Activated naive CD8-positive, alpha-beta T cell treated with anti-CD3 and anti-CD28 coated beads, Interleukin-2, amount 10 ng/mL, durations not matched to agents 7 days and 5 days (primary cell): ENCODE data around the gene TTN. TPM values are rescaled to one million over a fixed set of nuclear protein-coding genes. Genes with fewer than 3 reads are reported as not detected.

Experiments
- ATAC-seq: fragments of 150-1000 bp; cut with Tn5 transposase; one replicate; pipeline ENCODE4 v1.10.0; 2021; ENCODE audit warnings: low read depth, moderate library complexity
- POLR2A ChIA-PET: fragments of 350-600 bp; sonication (Branson Sonifier 250); formaldehyde crosslinking; loops from one replicate; lab custom pipeline; 2021; ENCODE audit warnings: antibody characterized with exemption; lab: Charles Lee
- DNase-seq: peaks from one replicate; pipeline ENCODE4 v3.0.0; 2021
- H3K27ac Mint-ChIP-seq: one replicate; pipeline ENCODE4 v1.8.0; 2022; ENCODE audit warnings: mild to moderate bottlenecking, mixed read lengths
- H3K27me3 Mint-ChIP-seq: one replicate; pipeline ENCODE4 v1.8.0; 2022; ENCODE audit warnings: mild to moderate bottlenecking, moderate library complexity, mixed read lengths
- H3K36me3 Mint-ChIP-seq: one replicate; pipeline ENCODE4 v1.8.0; 2021; ENCODE audit warnings: mild to moderate bottlenecking, mixed read lengths
- H3K4me1 Mint-ChIP-seq: one replicate; pipeline ENCODE4 v1.8.0; 2021; ENCODE audit warnings: mixed read lengths
- H3K4me3 Mint-ChIP-seq: one replicate; pipeline ENCODE4 v1.8.0; 2022; ENCODE audit warnings: mild to moderate bottlenecking, moderate library complexity, mixed read lengths
- H3K9me3 Mint-ChIP-seq: one replicate; pipeline ENCODE4 v1.8.0; 2021; ENCODE audit warnings: mixed read lengths
- total RNA-seq, 2 experiments: library from RNA; stranded (reverse); gene quantifications; one replicate each; pipeline ENCODE4 v1.2.3, GENCODE V29; 2021

The TTN gene
- total RNA-seq, result 10 to 100 TPM; 11.9 to 13.5 TPM

DNA sequence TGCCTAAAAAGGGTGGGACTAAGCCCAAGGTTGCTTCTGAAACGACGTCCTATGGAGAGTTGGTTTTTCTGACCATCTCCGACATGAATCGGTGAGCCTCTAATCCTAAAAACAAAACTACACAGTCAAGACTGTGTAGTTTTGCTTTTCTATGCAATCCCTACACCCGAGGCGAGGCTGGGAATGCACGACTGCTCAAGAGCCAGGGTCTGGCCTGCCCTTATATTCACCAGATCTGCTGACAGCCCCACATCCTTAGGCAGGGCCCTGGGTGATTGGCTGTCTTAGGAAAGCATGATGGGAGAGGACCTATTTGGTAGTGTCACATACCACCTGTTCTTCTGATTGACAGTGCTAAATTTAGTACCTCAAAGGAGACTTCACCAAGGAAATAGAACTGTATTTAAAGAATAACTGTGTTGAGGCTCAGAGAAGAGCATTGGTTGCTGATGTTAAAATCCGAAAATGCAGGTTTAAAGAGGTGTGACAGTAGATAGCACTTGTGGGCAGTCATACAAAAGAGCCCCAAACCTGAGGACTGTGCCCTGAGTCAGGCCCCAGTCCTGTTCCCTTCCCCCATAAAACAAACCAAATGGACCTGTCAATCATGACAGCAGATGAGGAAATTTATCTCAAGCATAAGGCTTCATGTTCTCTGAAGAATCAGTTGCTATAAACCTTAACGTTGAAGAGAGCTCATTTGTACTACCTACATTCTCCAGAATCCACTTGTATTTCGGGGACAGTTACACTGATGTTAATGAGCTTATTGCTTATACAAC, at the start of gene TTN:
TSS of gene TTN (minus strand) at position 197 of the 782 bp plus-strand sequence. CDS start 2,781 bp downstream, outside the sequence.
- POLR2A ChIA-PET, result no interaction called here
- H3K27ac Mint-ChIP-seq, result no peak within 1 kb of the TSS
- no peak within 1 kb of the TSS for H3K4me3 Mint-ChIP-seq
- H3K36me3 Mint-ChIP-seq, result no peaks in the 10 kb centered on the region
- ATAC-seq (no peak), DNase-seq (no peak)
- no peaks in the 10 kb centered on the region for H3K27me3 Mint-ChIP-seq
- H3K9me3 Mint-ChIP-seq, result no peaks in the 10 kb centered on the region
- H3K4me1 Mint-ChIP-seq, result no peaks in the 10 kb centered on the region

DNA sequence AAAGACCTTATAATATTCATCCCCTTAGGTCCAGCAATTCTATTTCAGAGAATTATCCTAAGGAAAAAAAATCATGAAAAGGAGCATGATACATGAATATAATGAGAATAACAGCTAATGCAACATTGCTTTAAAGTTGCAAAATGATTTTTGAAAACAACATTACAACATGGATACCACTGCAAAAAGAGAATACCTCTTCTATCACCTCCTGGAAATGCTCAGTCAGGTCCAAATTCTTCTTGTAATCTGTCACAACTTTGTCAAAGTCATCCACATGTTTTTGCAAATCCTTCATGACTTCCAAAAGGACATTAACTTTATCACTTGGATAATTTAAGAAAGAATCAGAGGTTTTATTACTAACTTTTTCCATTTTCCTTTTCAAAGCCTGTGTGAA, 47.9 kb upstream of the TTN start:
- peaks cover 4% of the 10 kb centered on the region for H3K36me3 Mint-ChIP-seq
- H3K27ac Mint-ChIP-seq, result no peak overlapping the region
- POLR2A ChIA-PET, result no interaction called here
- no peak overlapping the region for H3K4me3 Mint-ChIP-seq
- DNase-seq (no peak), ATAC-seq (no peak)
- no peaks in the 10 kb centered on the region for H3K4me1 Mint-ChIP-seq
- no peaks in the 10 kb centered on the region for H3K27me3 Mint-ChIP-seq
- no peaks in the 10 kb centered on the region for H3K9me3 Mint-ChIP-seq

DNA sequence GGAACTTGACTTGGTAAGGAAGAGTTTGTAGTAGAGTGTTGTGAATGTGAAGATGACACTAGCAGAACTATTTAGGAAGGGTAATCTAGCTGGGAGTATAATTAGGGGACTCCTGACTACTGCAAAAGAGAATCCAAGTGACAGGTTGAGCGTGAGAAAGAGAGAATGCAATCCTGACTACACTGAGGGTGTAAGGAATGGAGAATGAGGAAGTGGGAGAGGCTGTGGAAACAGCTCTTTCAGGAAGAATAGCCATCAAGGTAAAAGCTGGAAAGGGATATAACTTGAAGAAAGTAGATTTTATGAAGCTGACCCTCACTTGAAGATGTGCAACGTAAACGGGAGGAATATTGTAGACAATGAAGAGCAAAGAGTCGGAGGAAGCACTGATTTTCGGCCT, 41.1 kb upstream of the TTN start:
- ATAC-seq, result no peak
- peaks cover 1% of the 10 kb centered on the region for H3K4me1 Mint-ChIP-seq
- H3K9me3 Mint-ChIP-seq, result no peaks in the 10 kb centered on the region
- H3K27me3 Mint-ChIP-seq, result no peaks in the 10 kb centered on the region
- H3K36me3 Mint-ChIP-seq, result peaks cover 15% of the 10 kb centered on the region
- DNase-seq, result no peak
- no peak overlapping the region for H3K4me3 Mint-ChIP-seq
- H3K27ac Mint-ChIP-seq, result no peak overlapping the region
- POLR2A ChIA-PET, result no interaction called here

DNA sequence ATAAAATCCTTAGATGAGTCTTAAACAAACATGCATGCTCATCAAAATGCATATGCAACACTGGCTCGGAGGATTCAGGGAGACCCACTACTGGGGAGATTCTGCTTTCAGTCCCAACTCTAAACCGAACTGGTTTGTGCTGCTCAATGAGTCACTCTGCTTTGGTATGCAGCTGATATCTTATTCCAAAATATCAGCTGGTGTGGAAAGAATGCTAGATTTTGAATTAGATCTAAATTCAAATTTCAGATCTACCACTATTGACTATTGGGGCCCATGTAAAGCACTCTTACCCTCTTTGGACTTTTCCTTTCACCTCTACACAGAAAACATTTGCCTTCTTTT, 39.2 kb upstream of the TTN start:
- ATAC-seq (no peak), DNase-seq (no peak)
- H3K4me1 Mint-ChIP-seq, result peaks cover 1% of the 10 kb centered on the region
- no peaks in the 10 kb centered on the region for H3K27me3 Mint-ChIP-seq
- H3K4me3 Mint-ChIP-seq, result no peak overlapping the region
- POLR2A ChIA-PET, result no interaction called here
- no peaks in the 10 kb centered on the region for H3K9me3 Mint-ChIP-seq
- H3K27ac Mint-ChIP-seq, result no peak overlapping the region
- peaks cover 15% of the 10 kb centered on the region for H3K36me3 Mint-ChIP-seq

DNA sequence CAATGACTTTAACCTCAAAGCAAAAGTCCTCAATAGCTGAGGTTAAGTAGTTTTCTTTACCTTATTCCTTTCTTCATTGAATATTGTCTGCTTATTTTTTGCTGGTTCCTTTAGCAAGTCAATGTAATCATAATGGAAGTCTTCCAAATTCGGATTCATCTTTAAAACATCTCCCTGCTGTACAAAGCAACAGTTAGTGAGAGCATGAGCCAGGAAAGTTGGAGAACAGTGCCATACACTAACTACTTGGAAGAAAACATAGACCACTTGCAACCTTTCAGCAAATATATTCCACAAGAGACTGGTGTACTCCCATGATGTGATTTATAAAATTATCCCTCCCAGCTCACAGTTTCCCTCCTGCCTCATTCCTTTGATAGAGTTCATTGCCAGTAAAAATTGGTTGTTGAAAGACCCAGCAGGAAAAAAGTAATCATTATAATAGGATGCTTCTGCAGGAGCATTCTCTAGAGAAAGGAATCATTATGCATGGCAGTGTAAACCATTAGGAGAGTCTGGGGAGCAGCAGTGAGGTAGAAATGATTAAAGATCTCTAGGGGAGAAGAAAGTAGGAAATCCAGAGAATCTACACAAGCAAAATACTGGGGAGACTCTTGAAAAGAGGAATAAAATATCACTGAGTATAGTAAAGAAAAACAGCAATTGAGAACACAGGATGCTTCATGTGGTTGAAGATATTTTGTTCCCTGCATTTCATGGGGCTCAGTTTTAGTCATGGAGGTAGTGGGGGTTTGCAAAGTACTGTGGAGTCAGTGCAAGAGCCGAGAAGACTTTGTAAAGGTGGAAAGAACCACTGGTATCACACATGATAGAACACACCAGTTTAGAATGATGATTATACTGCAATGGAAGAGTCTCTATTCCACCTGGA, 38.6 kb upstream of the TTN start:
- Mint-ChIP-seq H3K36me3 (peaks cover 18% of the 10 kb centered on the region), H3K27ac (no peak overlapping the region), H3K9me3 (no peaks in the 10 kb centered on the region), H3K27me3 (no peaks in the 10 kb centered on the region), H3K4me1 (peaks cover 1% of the 10 kb centered on the region), H3K4me3 (no peak overlapping the region)
- POLR2A ChIA-PET, result no interaction called here
- DNase-seq (no peak), ATAC-seq (no peak)

DNA sequence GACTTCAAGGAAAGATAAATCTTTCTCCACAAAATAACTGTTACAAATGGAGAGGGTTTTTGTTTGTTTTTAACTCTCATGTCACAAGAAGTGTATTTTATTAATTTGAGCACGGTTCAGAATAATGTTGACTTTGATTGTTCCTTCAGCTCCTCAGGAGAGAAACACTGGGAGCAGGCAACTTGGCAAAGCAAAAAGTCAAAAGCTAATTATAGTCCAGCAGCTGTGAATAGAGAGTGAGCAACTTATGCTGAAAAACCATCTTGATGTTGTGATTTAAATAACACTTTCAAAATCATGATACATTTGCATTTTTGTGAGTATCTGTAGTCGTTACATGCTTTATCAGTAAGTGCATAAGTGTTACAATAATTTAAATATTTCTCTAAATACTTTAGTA, 37.5 kb upstream of the TTN start:
- no peak overlapping the region for H3K27ac Mint-ChIP-seq
- ATAC-seq, result no peak
- H3K4me1 Mint-ChIP-seq, result peaks cover 1% of the 10 kb centered on the region
- H3K27me3 Mint-ChIP-seq, result no peaks in the 10 kb centered on the region
- H3K9me3 Mint-ChIP-seq, result no peaks in the 10 kb centered on the region
- no peak overlapping the region for H3K4me3 Mint-ChIP-seq
- peaks cover 19% of the 10 kb centered on the region for H3K36me3 Mint-ChIP-seq
- no peak for DNase-seq
- POLR2A ChIA-PET, result no interaction called here

DNA sequence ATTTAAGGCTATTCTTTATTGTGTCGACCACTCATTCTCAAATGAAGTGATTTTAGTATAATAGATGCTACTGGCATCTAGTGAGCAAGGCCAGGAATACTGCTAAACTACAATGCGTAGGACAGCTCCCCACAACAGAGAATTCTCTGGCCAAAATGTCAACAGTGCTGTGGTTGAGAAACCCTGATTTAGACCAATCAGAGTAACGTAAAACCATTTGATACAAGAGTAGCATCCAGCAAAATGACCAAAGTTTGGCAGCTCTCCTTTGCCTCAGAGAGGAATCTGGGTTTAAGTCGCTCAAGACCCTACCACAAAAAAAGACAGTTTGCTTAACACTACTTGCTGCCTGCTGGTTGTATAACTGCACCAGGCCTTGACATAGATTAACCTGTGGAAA, 37.0 kb upstream of the TTN start:
- Mint-ChIP-seq H3K9me3 (no peaks in the 10 kb centered on the region), H3K27me3 (no peaks in the 10 kb centered on the region), H3K4me3 (no peak overlapping the region), H3K36me3 (peaks cover 20% of the 10 kb centered on the region), H3K4me1 (peaks cover 1% of the 10 kb centered on the region), H3K27ac (no peak overlapping the region)
- POLR2A ChIA-PET, result no interaction called here
- ATAC-seq, result no peak
- no peak for DNase-seq

DNA sequence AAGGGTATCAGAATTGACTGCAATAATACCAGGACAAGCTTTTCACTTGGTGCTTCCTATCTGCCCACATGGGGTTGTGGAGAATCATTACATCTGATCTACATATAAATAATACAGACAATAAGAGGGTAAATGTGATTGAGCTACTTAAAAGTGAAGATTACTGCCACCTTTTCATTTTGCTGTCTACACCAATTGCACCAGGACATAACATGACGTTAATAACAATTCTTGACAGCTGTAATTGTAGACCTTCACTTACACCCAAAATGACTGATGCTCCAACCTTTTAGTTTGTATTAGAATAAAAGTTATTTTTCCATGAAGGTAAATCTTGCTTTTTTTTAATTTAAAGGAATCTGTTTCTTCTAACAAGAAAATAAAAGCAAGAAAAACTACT, 36.5 kb upstream of the TTN start:
- Mint-ChIP-seq H3K27ac (no peak overlapping the region), H3K4me3 (no peak overlapping the region), H3K9me3 (no peaks in the 10 kb centered on the region), H3K27me3 (no peaks in the 10 kb centered on the region), H3K4me1 (peaks cover 1% of the 10 kb centered on the region), H3K36me3 (peaks cover 20% of the 10 kb centered on the region)
- POLR2A ChIA-PET, result no interaction called here
- ATAC-seq, result no peak
- DNase-seq, result no peak

DNA sequence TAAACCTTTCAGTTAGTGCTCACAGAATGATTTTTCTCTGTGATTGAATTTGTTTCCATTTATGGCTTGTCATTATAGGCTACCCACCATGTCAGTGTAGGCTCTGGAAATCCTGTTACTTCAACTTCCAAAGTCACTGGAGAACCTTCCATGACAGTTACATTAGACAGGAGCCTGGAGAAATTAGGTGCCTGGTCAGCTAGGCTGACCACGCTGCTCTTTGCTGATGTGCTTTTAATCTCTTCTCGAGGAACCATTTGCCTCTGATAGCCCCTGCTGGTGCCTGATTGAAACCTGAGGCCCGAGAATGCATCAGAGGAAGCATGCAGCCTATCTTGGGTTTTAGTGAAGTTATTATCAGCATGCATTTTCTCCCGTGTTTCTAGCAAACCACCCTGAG, 29.6 kb upstream of the TTN start:
- no peaks in the 10 kb centered on the region for H3K4me1 Mint-ChIP-seq
- H3K36me3 Mint-ChIP-seq, result peaks cover 10% of the 10 kb centered on the region
- no peak overlapping the region for H3K4me3 Mint-ChIP-seq
- no peak overlapping the region for H3K27ac Mint-ChIP-seq
- DNase-seq (no peak), ATAC-seq (no peak)
- H3K27me3 Mint-ChIP-seq, result no peaks in the 10 kb centered on the region
- H3K9me3 Mint-ChIP-seq, result no peaks in the 10 kb centered on the region
- POLR2A ChIA-PET, result no interaction called here

DNA sequence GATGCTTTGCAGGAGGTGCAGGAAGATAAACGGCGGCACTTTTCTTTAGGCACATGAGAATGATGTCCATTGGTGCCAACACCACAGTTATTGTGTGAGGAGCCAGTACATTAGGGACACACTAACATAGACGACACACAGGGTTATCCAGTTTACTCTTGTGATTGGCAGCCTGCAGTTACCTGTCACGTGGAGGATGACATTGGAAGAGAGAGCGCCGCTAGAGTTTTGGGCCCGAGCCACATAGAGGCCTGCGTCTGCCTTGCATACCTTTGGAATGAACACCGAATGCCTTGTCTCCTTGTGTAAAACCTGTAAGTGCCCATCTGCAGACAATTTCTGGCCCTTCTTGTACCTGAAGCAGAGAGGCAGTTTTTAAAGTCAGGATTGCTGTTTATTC, 26.9 kb upstream of the TTN start:
- no peak for DNase-seq
- POLR2A ChIA-PET, result no interaction called here
- H3K36me3 Mint-ChIP-seq, result peaks cover 9% of the 10 kb centered on the region
- H3K27ac Mint-ChIP-seq, result no peak overlapping the region
- peaks cover 7% of the 10 kb centered on the region for H3K4me1 Mint-ChIP-seq
- no peaks in the 10 kb centered on the region for H3K9me3 Mint-ChIP-seq
- no peaks in the 10 kb centered on the region for H3K27me3 Mint-ChIP-seq
- H3K4me3 Mint-ChIP-seq, result no peak overlapping the region
- ATAC-seq, result no peak

DNA sequence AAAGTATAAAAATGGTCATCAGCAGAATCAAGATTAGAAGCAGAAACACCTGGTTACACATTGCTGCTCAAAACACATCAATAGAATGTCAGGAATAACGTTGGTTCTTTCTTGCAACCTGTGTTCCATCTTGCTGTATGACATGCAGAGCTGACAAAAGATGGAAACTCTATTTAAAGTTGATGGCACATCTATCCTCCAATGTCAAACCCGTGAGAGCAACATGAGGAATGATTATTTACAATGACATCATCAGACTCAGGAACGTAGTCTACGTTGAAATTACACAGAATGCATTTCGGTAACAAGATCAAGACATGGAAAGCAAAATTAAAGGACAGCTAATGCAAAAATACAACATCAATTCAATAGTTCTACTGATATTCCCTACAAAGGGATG, 26.2 kb upstream of the TTN start:
- Mint-ChIP-seq H3K9me3 (no peaks in the 10 kb centered on the region), H3K36me3 (peaks cover 11% of the 10 kb centered on the region), H3K4me1 (peaks cover 10% of the 10 kb centered on the region), H3K4me3 (no peak overlapping the region), H3K27me3 (no peaks in the 10 kb centered on the region), H3K27ac (no peak overlapping the region)
- no peak for ATAC-seq
- no peak for DNase-seq
- POLR2A ChIA-PET, result no interaction called here

DNA sequence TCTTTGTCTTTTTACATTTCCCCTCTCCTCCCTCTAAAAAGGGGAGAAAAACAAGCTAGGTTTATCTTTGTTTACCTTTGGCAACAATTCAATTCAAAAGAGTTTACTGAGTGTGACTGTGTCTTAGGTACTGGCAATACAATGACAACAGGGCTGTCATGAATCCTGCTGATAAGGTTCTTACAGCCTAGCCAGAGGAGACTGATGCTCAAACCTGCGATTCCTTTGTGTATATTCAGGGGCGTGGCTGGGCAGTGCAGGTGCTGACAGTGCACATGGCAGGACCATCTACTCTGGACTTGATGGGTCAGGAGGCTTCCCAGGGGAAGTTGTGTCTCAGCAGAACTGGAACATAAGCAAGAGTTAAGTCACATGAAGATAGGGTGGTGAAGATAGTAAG, 23.2 kb upstream of the TTN start:
- Mint-ChIP-seq H3K27ac (no peak overlapping the region), H3K36me3 (peaks cover 19% of the 10 kb centered on the region), H3K27me3 (no peaks in the 10 kb centered on the region), H3K4me3 (no peak overlapping the region), H3K9me3 (no peaks in the 10 kb centered on the region), H3K4me1 (peaks cover 10% of the 10 kb centered on the region)
- POLR2A ChIA-PET, result no interaction called here
- DNase-seq (no peak), ATAC-seq (no peak)

DNA sequence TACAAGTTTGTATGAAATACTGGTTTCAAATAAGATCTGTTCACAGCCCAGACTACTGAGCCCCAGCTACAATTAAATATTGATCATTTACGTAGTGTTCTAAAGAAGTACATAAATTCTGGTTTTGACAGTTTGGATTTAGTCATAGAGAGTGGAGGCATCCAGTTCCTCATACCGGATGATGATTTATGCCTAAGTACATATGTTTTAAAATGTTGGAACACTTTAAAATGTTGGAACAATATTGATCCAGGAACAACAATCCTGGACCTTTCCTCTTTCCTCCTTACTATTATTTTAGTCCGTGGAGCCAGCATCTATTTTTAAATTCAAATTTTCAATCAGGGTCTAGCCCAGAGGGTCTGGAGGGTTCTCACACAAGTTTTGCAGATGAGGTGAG, 22.8 kb upstream of the TTN start:
- Mint-ChIP-seq H3K36me3 (peaks cover 20% of the 10 kb centered on the region), H3K27ac (no peak overlapping the region), H3K27me3 (no peaks in the 10 kb centered on the region), H3K4me1 (peaks cover 10% of the 10 kb centered on the region), H3K4me3 (no peak overlapping the region), H3K9me3 (no peaks in the 10 kb centered on the region)
- DNase-seq (no peak), ATAC-seq (no peak)
- POLR2A ChIA-PET, result no interaction called here
